Suppressor macrophage (primary cell): ENCODE measurements around the gene TAX1BP1.

ENCODE experiments used
- DNase-seq, 4 experiments: peaks; one replicate each; pipeline ENCODE4 v3.0.0-alpha.2; 2020 to 2022
- total RNA-seq, 17 experiments: gene quantifications; one replicate each; lab custom pipeline; 2026; ENCODE audit warnings: mixed read lengths in 6 of 17, inconsistent platforms in 3 of 17; lab: John Stamatoyannopoulos, UW

TAX1BP1 gene
- total RNA-seq, result 91.9 to 177 (median 134) reads per million in 17 experiments

DNA sequence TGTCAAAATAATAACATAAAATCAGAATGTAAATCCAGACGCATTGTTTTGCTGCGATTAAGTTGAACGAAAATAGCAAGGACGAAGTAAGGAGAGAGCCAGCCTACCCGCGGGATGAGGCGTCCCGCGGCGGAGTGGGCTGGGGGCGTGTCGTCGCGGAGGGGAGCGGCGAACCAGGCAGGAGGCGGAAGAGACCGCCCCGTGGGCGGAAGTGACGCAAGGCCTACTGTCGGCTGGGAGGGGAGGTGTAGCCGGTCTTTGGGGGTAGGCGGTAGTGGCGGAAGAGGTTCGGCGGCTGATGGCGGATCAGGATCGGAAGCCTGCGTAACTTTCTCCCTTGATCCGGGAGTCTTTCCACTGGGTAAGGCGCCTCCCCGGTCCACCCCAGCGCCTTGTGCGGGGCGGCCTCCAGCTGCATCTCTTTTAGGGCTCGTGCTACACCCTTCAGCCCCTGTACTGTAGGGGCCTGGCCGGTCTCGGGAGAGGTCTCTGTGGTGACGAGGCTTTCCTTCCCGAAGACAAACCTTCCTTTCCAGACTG is at the start of gene TAX1BP1:
Gene TAX1BP1, plus strand, starts transcription at position 254 of the 540 bp plus-strand sequence. CDS start 8,363 bp downstream, outside the sequence.
- peak; percentile 96 to 99 (median 98) for DNase-seq

DNA sequence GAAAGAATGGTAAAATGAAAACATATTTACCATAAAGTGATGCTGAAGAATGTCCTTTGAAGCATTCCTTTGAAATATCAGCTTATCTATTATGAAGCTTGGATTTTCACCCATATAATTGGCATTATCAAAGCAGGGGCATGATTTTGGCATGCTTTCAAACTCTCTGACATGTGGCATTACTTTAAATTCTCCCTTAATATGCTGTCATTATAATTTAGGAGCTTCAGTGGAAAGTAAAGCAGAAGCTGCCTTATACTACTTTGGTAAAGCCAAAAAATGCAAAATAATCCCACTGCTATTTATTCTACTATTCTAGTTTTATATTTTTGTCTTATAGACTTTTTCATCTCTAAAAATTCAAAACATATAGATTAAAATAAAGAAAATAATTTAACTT is 49.3 kb upstream of the TAX1BP1 start:
- DNase-seq, result no peak

DNA sequence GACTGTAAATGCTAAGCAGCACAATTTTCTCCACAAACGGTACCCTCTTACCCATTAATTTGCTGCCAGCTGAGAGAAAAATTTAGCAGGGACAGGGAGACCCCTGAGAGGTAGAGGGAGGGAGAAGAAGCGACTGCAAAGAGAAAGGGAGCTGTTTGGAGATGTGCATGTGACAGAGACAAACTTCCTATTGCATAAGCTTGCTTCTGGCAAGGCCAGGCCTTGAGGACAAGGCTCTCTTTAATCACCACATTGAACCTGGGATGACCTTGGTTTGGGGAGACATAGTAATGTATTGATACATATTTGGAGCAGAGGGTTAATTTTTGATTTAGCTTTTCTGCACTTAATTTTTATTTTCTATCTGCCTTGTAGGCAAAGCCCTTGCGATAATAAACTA is 46.2 kb upstream of the TAX1BP1 start:
- DNase-seq, result peak; percentile 23 to 69 (median 64)

DNA sequence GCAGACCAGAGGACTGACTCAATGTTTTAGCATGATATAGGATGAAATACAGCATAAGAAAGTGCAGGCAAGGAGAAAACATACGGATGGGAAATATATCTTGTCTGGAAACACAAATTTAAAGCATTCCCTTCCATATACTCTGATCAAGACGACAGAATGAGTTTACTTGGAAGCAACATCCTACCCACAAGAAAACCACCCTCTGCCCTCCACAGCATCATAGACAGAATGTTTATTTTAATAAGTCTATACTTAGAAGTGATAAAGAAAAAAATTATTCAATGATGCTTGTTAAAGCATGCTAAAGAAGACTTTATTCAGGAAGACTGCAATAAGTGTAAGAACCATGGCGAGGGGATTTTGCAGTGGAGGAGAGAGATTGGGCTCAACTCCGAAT is 44.9 kb upstream of the TAX1BP1 start:
- DNase-seq, result no peak

DNA sequence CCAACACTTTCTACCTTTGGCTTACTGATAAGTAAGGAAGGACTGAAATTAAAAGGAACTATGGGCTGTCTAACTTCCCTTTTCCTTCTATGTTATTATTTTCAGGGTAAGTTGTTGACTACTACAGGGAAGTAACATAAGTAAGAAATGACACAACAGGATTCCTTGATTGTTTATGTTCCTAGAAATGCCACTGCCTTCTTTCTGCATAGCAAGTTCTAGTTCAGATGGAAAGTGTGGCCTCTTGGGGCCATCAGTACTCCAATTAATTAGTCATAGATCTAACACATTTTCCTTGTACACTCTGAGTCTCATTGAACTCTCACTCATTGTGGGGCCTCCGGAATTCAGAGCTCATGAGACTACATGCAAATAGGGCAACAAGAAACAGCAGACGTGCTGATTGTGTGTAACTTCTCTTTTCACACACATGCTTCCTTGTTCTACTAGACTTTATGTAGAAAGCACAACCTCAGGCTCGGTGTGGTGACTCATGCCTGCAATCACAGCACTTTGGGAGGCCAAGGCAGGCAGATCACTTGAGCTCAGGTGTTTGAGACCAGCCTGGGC is 42.0 kb upstream of the TAX1BP1 start:
- DNase-seq, result peak; percentile 73 to 91 (median 82)

DNA sequence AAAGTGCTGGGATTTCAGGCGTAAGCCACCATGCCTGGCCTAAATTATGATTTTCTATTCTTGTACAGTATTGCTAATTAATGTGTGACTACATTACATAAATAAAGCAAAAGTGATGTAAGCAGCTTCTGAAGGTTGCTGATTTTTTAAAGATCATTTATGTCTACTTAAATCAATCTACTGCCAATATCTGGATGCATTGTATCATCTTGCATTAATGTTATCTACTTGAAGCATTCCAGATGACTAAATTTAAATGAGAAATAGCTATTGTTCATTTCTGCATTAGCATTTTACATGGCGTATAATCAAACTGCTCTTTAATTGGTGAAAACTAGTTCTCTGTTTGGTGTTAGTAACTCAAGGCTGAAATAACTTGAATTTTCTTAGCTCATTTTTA is 40.2 kb upstream of the TAX1BP1 start:
- DNase-seq, result no peak

DNA sequence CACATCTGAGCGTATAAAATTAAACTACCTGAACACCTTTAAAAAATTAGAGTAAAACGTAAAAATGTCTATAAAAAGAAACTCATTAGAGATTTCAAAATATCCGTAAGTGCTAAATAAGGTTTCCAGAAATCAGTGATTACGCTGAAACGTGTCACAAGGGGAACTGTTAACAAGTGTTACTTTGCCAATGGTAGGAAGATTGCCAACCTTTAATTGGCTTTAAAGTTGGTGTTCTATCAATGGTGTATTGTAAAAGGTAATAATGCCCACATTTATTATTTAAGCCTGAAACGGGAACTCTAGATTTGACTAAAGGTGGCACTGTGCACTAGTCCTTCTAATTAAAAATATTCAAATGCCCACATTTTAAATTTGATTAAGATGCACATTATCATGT is 39.5 kb upstream of the TAX1BP1 start:
- no peak for DNase-seq

DNA sequence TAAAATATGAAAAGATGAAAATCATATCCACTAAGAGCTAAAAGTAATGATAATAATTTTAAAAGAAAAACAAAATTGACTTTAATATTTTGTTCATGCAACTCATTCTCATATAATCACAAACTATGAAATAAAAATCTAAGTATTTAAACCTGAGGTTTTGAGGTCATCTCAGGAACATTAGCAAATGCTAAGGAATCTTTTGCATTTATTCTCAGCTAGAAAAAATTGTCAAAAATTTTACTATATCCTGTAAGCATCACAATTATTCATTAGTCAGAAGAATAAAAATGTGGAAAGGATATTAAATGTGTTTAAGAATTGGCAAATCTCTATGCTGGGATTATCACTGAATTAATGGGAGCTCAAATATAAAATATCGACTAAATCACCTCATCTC is 36.8 kb upstream of the TAX1BP1 start:
- DNase-seq, result no peak

DNA sequence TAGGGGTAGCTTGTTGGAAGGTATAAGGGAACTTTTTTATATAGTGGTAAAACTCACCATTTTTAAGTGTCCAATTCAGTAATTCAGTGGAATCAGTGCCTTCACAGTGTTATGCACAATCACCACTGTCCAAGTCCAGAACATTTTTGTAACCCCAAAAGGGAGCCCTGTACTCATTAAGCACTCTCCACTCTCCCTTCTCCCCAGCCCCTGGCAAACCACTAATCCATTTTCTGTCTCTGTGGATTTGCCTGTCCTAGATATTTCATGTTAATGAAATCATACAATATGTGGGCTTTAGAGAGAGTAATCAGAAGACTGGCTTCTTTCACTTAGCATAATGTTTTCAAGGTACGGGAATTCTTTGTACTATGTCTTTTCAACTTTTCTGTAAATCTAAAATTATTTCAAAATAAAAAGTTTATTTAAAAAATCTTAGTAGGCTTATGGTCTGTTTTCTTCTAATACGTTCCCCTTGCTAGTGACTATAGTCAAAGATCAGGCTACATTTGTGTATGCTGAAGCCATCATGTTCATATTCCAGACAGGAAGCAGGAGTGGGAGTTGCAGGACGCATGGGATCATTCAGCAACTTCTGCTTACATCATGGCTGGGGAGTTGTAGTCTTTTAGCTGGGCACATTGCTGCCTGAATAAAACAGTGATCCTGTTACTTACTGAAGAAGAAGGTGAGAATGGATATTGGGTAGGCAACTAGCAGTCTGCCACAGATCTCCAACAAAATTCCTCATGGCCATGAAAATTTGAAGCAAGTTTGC is 35.4 kb upstream of the TAX1BP1 start:
- peak; percentile 38 to 75 (median 64) for DNase-seq

DNA sequence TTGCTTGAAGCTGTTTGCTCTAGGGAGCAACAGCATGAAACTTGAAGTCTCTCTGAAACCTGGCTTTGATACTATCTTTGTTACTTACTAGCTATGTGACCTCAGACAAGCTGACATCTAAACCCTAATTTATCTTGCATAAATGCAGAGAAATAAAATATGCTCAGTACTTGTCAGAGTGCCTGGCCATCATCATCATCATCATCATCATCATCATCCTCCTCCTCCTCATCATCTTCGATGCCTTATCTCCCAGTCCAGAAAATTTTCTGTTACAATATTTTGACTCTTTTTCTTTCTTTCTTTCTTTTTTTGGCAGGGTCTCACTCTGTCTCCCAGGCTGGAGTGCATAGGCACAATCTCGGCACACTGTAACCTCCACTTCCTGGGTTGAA is 34.8 kb upstream of the TAX1BP1 start:
- no peak for DNase-seq

DNA sequence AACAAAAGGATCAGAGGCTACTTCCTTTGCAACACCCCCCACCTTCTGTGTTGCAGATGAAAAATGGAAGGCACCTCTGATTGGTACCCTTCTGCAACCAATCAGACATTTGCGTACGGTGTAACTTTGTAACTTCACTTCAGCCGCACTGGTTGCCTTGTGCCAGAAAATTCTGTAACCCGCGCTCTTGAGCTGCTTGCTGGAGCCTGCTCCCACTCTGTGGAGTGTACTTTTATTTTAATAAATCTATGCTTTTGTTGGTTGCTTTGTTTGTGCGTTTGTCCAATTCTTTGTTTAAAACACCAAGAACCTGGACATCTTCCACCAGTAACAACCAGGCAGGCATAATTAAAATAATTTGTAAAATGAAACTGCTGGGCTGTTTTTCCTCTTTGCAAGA is 31.5 kb upstream of the TAX1BP1 start:
- DNase-seq, result no peak

DNA sequence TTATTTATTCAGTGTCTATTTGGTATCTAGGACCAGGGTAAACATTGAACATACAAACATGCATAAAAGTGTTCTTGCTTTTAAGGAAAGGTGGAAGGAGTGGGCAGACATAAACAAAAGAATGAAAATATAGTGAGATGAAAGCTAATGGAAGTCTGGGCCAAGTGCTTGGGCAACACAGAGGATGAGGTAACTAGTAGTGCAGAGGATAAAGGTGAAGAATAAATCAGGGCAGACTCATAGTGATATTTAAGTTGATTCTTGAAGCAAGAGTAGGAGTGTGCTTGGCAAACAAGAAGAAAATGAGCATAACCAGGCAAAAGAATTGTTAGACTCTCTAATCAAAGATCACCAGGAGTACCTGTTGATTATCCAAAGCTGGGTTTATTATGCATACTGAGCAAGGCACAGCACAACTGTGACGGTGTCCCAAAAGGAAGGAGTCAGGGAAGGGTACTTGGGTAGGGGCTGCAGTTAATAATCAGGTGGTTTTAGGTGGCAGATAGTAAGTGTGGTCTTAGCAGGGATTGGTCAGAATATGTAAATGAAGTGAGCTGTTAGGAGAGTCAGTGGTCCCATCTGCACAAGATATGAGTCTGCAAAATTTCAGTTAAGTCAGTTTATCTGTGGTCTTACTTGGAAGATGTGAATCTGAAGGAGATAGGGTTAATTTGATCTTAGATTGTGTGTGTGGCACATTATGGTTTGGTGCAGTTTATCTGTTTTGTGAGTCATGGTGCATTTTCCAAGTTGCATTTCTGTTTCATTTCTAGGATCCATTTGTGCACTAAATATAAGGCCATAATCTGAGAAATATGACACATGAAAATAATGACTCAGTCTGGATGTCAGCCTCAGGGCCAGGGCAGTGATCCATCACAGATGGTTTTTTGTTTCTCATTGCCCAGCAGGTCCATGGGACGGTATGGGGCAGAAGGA is 30.6 kb upstream of the TAX1BP1 start:
- no peak for DNase-seq

DNA sequence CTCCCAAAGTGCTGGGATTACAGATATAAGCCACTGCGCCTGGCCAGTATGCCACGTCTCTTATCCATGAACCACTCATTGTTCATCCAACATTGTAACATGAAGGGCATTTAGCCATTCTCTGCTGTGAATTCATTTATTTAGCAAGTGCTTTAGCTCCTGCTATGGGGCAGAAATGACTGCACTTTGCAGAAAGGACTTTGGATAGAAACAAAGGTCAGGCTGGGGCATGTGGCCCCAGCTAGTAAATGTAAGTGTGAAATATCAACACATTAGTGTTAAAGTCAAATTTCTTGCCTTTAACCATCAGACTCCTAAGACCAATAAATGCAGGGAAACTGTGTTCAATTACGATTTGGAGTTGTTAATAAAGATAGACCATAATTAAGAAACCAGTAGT is 27.7 kb upstream of the TAX1BP1 start:
- DNase-seq, result no peak

DNA sequence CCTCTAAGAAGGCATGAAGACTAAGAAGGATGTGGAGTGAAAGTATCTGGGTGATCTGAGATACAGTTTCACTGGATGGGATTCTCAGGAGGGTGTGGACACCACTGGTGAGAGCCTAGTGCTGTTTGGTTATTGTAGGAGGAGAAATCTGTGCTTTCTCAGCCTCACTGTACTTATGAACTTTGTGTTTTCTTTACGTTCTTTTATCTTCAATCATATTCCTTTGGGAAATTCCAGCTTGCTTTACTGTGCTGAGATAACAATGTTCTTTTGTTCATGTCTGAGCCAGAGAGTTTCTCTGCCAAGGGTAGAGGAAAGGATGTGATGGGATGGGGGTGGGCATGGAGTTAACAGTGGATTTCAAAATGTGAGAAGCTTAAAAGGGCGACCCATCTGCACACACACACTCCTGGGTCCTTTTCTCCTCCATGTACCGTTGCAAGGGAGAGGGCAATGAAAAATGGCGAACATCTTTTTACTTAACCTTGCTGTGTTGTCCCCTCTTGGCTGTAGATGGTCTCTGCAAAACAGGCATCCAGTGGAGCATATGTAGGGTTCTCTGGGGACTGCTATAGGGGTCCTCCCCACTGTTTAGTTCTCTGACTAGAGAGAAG is 25.0 kb upstream of the TAX1BP1 start:
- no peak for DNase-seq

DNA sequence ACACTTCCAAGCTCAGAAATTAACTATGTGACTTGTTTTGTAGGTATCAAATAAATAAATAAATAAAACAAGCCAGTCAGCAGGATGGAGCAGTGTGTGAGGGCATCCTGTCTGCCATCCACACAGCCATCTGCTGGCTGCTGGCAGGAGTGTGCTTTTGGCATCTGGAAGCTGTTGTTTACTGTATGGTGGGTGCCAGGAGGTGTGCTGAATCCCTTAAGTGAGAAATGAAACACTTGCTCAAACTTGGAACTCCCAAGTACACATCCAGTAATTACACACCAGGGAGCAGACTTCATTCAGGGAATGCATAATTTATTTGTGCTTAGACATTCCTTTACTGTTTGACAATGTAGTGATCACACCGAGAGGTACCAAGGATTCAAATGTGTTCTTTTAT is 16.9 kb upstream of the TAX1BP1 start:
- no peak for DNase-seq

DNA sequence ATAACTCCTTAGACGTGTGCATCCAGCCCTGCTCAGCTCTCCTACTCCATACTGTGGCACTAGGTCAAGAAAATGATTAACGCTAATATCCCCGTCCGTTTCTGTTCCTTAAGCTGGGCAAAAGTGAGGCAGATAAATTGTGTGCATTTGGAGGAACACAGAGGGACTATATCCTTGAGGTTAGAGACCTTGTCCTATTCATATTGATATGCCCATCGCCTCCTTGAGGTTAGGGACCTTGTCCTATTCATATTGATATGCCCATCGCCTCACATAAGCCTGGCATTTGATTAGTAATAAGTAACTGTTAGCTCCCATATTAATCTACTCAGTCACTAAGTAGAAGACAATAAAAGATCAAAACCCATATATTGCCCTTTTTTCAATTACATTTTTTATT is 12.9 kb upstream of the TAX1BP1 start:
- DNase-seq, result no peak

DNA sequence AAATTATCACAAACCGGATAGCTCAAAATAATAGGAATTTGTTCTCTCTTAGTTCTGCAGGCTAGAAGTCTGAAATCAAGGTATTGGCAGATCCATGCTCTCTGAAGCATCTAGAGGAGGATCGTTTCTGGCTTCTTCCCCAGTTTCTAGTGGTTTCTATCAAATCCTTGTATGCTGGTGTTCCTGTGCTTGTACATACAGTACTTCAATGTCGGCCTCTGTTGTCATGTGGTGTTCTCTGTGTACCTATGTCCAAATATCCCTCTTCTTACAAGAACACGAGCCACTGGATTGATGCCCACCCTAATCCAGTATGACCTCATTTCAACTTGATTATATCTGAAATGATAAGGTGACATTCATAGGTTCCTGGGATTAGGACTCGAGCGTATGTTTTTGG is 9.8 kb upstream of the TAX1BP1 start:
- DNase-seq, result no peak

DNA sequence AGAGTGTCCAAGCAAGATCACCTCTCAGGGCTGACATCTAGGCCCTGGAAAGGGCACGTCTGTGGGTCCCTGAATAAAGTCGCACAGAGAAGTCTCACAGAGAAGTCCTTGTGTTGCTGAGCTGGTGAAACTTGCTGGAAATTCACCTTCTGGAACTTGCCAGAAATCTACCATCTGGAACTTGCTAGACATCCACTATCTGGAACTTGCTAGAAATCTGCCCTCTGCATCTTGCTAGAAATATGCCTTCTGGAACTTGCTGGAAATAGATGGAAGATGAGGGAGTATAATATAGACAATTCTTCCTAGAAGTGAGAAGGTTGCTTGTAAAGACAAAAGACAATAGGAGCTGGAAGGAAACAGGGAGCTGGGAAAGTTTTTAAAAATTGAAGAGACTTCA is 5.4 kb upstream of the TAX1BP1 start:
- no peak for DNase-seq

DNA sequence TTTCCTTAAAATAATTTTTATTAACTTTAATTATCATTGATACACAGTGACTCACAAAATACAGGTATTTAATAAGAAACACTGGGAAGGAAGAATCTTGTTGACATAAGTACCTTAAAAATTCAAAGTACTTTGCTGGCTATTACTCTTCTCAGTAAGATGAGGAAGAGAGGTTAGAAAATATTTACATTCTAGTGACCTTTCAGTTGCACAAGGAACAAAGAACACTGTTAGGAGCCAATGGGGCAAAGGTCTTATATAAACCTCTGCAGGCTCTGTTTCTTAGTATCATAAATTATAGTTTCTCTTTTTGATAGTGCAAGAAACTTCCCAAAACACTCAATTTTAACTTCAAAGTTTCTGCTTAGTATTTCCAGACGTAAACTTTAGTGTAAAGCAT is 4.8 kb upstream of the TAX1BP1 start:
- peak in 2 of 4 experiments; percentile 28 to 37 for DNase-seq

DNA sequence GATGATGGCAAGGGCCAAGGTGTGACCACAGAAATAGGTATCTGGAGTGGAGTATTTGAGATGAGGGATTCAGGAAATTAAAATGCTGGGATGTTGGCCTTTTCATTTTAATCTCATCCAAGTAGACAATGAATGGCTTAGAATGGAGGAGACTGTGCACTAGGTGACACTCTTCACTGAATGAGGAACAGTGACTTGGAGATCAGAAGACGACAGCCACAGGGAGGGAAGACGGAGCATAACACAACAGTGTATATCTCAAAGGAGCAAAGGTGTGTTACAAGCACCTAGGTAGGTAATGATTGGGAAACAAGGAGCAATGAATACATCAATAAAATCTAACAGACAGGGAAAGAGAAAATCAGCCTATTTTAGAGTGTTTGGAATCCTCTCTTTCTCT is 4.1 kb upstream of the TAX1BP1 start:
- DNase-seq, result no peak

DNA sequence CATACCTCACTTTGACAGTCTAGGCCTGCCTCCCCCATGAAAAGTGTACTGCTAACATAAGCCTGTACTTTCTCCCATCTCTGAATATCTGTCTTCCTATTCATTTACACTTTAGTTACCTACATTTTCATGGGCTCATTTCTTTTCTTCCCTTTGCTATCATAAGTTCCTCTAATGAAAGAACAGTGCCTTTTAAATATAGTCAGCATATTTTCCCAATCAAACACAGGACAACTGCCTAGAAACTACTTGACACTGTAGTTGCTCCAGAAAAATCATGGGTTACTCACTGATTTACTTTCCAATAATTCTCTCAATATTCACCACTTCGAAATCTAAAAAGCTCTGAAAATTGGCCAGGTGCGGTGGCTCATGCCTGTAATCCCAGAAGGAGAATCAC is 2.8 kb upstream of the TAX1BP1 start:
- no peak for DNase-seq

DNA sequence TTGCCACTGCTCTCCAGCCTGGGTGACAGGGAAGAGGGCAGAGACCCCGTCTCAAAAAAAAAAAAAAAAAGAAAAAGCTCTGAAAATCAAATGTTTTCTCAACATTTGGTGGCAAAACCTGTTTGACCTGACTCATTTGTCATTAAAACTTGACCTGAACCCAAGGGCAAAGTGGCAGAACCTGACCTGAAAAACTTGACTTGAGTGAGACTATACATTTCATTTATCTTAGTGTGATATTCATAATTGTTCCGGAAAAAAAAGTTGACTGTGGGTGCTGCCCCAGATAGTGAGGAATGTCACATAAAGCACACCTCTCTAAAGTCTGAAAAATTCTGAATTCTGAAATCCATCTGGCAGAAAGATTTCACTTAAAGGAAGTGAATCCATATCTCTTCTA is 2.3 kb upstream of the TAX1BP1 start:
- DNase-seq, result no peak
